KMS-11 (cell line): ENCODE measurements around the gene TAS2R39.

Source experiments
- H2AFZ ChIP-seq: fragments of 200-600 bp; sonication (generic); 2 replicates; pipeline ENCODE4 v1.6.1; 2016; ENCODE audit warnings: antibody characterized with exemption, mixed run types, low read depth
- H3K27ac ChIP-seq: fragments of 200-600 bp; sonication (generic); 2 replicates; pipeline ENCODE4 v1.6.1; 2016; ENCODE audit warnings: mild to moderate bottlenecking, mixed run types
- H3K27me3 ChIP-seq: fragments of 200-600 bp; sonication (generic); 2 replicates; pipeline ENCODE4 v1.6.1; 2017; ENCODE audit warnings: mild to moderate bottlenecking, low read depth, mixed run types, moderate library complexity; ENCODE audit not compliant: insufficient read depth
- H3K36me3 ChIP-seq: fragments of 200-600 bp; sonication (generic); 2 replicates; pipeline ENCODE4 v1.6.1; 2017; ENCODE audit warnings: mild to moderate bottlenecking, mixed run types; ENCODE audit not compliant: insufficient read depth
- H3K4me1 ChIP-seq: fragments of 200-600 bp; sonication (generic); 2 replicates; pipeline ENCODE4 v1.6.1; 2016; ENCODE audit warnings: mild to moderate bottlenecking, low read depth, mixed run types; ENCODE audit not compliant: poor library complexity, severe bottlenecking
- H3K4me2 ChIP-seq: fragments of 200-600 bp; sonication (generic); 2 replicates; pipeline ENCODE4 v1.7.0; 2016; ENCODE audit warnings: mild to moderate bottlenecking, mixed run types
- H3K4me3 ChIP-seq: fragments of 200-600 bp; sonication (generic); IDR thresholded peaks from 2 replicates; pipeline ENCODE4 v1.6.1; 2017; ENCODE audit warnings: low read depth, low read length, mixed read lengths; ENCODE audit not compliant: insufficient read depth
- H3K79me2 ChIP-seq: fragments of 200-600 bp; sonication (generic); 2 replicates; pipeline ENCODE4 v1.6.1; 2016; ENCODE audit warnings: low read depth, mixed run types; ENCODE audit not compliant: insufficient read depth
- H3K9ac ChIP-seq: fragments of 200-600 bp; sonication (generic); 2 replicates; pipeline ENCODE4 v1.6.1; 2016; ENCODE audit warnings: mild to moderate bottlenecking, mixed run types
- H4K20me1 ChIP-seq: fragments of 200-600 bp; sonication (generic); 2 replicates; pipeline ENCODE4 v1.6.1; 2016; ENCODE audit warnings: mild to moderate bottlenecking, mixed run types; ENCODE audit not compliant: insufficient read depth
- CTCF ChIP-seq: fragments of 200-600 bp; sonication (generic); conservative IDR thresholded peaks from 2 replicates; pipeline ENCODE4 v1.6.1; 2017; ENCODE audit warnings: low read depth, mild to moderate bottlenecking, antibody characterized with exemption, low read length, moderate library complexity, mixed read lengths

TAS2R39 gene

GRCh38 chr7:143217806-143218205 is 34.6 kb downstream of the TAS2R39 start:
- TF ChIP-seq CTCF, result no peak
- H3K27me3 ChIP-seq, result no peaks in the 10 kb centered on the region

GRCh38 chr7:143221286-143221685 is 38.1 kb downstream of the TAS2R39 start:
- TF ChIP-seq CTCF, result no peak
- Histone ChIP-seq H3K27me3 (no peaks in the 10 kb centered on the region), H3K4me2 (no peak overlapping the region), H3K27ac (no peak overlapping the region), H3K36me3 (no peaks in the 10 kb centered on the region), H3K4me3 (no peak overlapping the region), H3K79me2 (no peaks in the 10 kb centered on the region), H3K9ac (no peak overlapping the region), H2AFZ (no peak overlapping the region), H4K20me1 (no peaks in the 10 kb centered on the region), H3K4me1 (no peaks in the 10 kb centered on the region)

More at GRCh38 chr7:143217806-143218205, 34.6 kb downstream of the TAS2R39 start:
- Histone ChIP-seq H2AFZ (no peak overlapping the region), H3K79me2 (no peaks in the 10 kb centered on the region), H3K27ac (no peak overlapping the region), H3K4me3 (no peak overlapping the region), H3K36me3 (no peaks in the 10 kb centered on the region), H3K9ac (no peak overlapping the region), H3K4me1 (no peaks in the 10 kb centered on the region), H4K20me1 (no peaks in the 10 kb centered on the region), H3K4me2 (no peak overlapping the region)

- Histone ChIP-seq H3K4me1 (no peaks in the 10 kb centered on the region), H3K4me3 (no peak within 1 kb of the TSS)
Observed at GRCh38 chr7:143221737-143222136, 38.5 kb downstream of the TAS2R39 start, which contains the start of gene TAS2R40. TSS of gene TAS2R40 (plus strand) at chr7:143222037. CDS start at chr7:143222079, 42 bp downstream.

GRCh38 chr7:143222782-143223181 is 39.6 kb downstream of the TAS2R39 start:
- Histone ChIP-seq H4K20me1 (no peaks in the 10 kb centered on the region), H3K27ac (no peak overlapping the region), H3K4me1 (no peaks in the 10 kb centered on the region), H3K4me3 (no peak overlapping the region), H2AFZ (no peak overlapping the region), H3K4me2 (no peak overlapping the region), H3K27me3 (no peaks in the 10 kb centered on the region), H3K9ac (no peak overlapping the region), H3K79me2 (no peaks in the 10 kb centered on the region), H3K36me3 (no peaks in the 10 kb centered on the region)
- no peak for TF ChIP-seq CTCF

More at GRCh38 chr7:143221737-143222136, 38.5 kb downstream of the TAS2R39 start, which contains the start of gene TAS2R40:
- Histone ChIP-seq H3K9ac (no peak within 1 kb of the TSS), H3K36me3 (no peaks in the 10 kb centered on the region), H4K20me1 (no peaks in the 10 kb centered on the region), H3K4me2 (no peak within 1 kb of the TSS), H3K79me2 (no peaks in the 10 kb centered on the region), H2AFZ (no peak within 1 kb of the TSS), H3K27ac (no peak within 1 kb of the TSS), H3K27me3 (no peaks in the 10 kb centered on the region)
- TF ChIP-seq CTCF, result no peak
